ENCODE results near the gene SLC22A24. TPM values are rescaled to one million over a fixed set of nuclear protein-coding genes. Genes with fewer than 3 reads are reported as not detected.

SLC22A24 gene
- total and polyA plus RNA-seq, 2 experiments from 2014 or later: 0.13 TPM; not detected in 1

GRCh38 chr11:63177872-63178271, 33.9 kb upstream of the SLC22A24 start:
- no peaks in the 10 kb centered on the region for H3K4me1 ChIP-seq (ENCODE audit: insufficient read depth)
- H3K9me3 ChIP-seq (ENCODE audit: low read depth): no peaks in the 10 kb centered on the region
- H2AFZ ChIP-seq: no peak overlapping the region
- TF ChIP-seq CTCF (IDR thresholded peaks at IDR 0.05; ENCODE audit: poor library complexity) (no peak), EZH2phosphoT487 (IDR thresholded peaks at IDR 0.05; ENCODE audit: low read depth, severe bottlenecking, unreplicated experiment) (no peak), EZH2 (IDR thresholded peaks at IDR 0.05; ENCODE audit: borderline replicate concordance) (no peak)
- no peak overlapping the region for H3K4me3 ChIP-seq
- no peak overlapping the region for H3K4me2 ChIP-seq
- H4K20me1 ChIP-seq (ENCODE audit: insufficient read depth, poor library complexity, severe bottlenecking): no peaks in the 10 kb centered on the region
- H3K27ac ChIP-seq: no peak overlapping the region
- no peaks in the 10 kb centered on the region for H3K9me2 ChIP-seq (replicated peaks; ENCODE audit: insufficient read depth)
- DNase-seq (ENCODE audit: low spot score): no peak
- H3K79me2 ChIP-seq: no peaks in the 10 kb centered on the region
- H3K27me3 ChIP-seq: peaks cover 3% of the 10 kb centered on the region
- WGBS (ENCODE audit: low lambda C conversion rate, missing lambda C conversion rate): 97% methylated on average over 1 of the region's 1 CpG
- no peaks in the 10 kb centered on the region for H3K36me3 ChIP-seq (replicated peaks; ENCODE audit: insufficient read depth, low read depth)

GRCh38 chr11:63165706-63166310, 21.8 kb upstream of the SLC22A24 start:
- H3K4me2 ChIP-seq: no peak overlapping the region
- H3K4me3 ChIP-seq: no peak overlapping the region
- H3K79me2 ChIP-seq: no peaks in the 10 kb centered on the region
- DNase-seq (ENCODE audit: low spot score): no peak
- TF ChIP-seq EZH2phosphoT487 (IDR thresholded peaks at IDR 0.05; ENCODE audit: low read depth, severe bottlenecking, unreplicated experiment): no peak
- no peak for TF ChIP-seq EZH2 (IDR thresholded peaks at IDR 0.05; ENCODE audit: borderline replicate concordance)
- no peak for TF ChIP-seq CTCF (IDR thresholded peaks at IDR 0.05; ENCODE audit: poor library complexity)
- no peaks in the 10 kb centered on the region for H3K9me2 ChIP-seq (replicated peaks; ENCODE audit: insufficient read depth)
- no peaks in the 10 kb centered on the region for H3K36me3 ChIP-seq (replicated peaks; ENCODE audit: insufficient read depth, low read depth)
- no peak overlapping the region for H3K27ac ChIP-seq
- H3K27me3 ChIP-seq: peaks cover 3% of the 10 kb centered on the region
- H4K20me1 ChIP-seq (ENCODE audit: insufficient read depth, poor library complexity, severe bottlenecking): no peaks in the 10 kb centered on the region
- no peaks in the 10 kb centered on the region for H3K9me3 ChIP-seq (ENCODE audit: low read depth)
- H3K4me1 ChIP-seq (ENCODE audit: insufficient read depth): no peaks in the 10 kb centered on the region
- WGBS (ENCODE audit: low lambda C conversion rate, missing lambda C conversion rate): 87% methylated on average over 4 of the region's 4 CpGs
- no peak overlapping the region for H2AFZ ChIP-seq

- no peaks in the 10 kb centered on the region for H3K9me2 ChIP-seq (replicated peaks; ENCODE audit: insufficient read depth)
- H2AFZ ChIP-seq: no peak overlapping the region
- H3K4me2 ChIP-seq: no peak overlapping the region
- no peak for TF ChIP-seq CTCF (IDR thresholded peaks at IDR 0.05; ENCODE audit: poor library complexity)
- TF ChIP-seq EZH2phosphoT487 (IDR thresholded peaks at IDR 0.05; ENCODE audit: low read depth, severe bottlenecking, unreplicated experiment): no peak
- no peak for TF ChIP-seq EZH2 (IDR thresholded peaks at IDR 0.05; ENCODE audit: borderline replicate concordance)
- 75% methylated on average over 1 of the region's 1 CpG for WGBS (ENCODE audit: low lambda C conversion rate, missing lambda C conversion rate)
- no peaks in the 10 kb centered on the region for H3K79me2 ChIP-seq
- no peak overlapping the region for H3K4me3 ChIP-seq
- DNase-seq (ENCODE audit: low spot score): no peak
- no peaks in the 10 kb centered on the region for H3K27me3 ChIP-seq
- H3K36me3 ChIP-seq (replicated peaks; ENCODE audit: insufficient read depth, low read depth): no peaks in the 10 kb centered on the region
- no peaks in the 10 kb centered on the region for H4K20me1 ChIP-seq (ENCODE audit: insufficient read depth, poor library complexity, severe bottlenecking)
- no peaks in the 10 kb centered on the region for H3K9me3 ChIP-seq (ENCODE audit: low read depth)
- no peak overlapping the region for H3K27ac ChIP-seq
- no peaks in the 10 kb centered on the region for H3K4me1 ChIP-seq (ENCODE audit: insufficient read depth)
Observed at GRCh38 chr11:63155794-63156193, 11.8 kb upstream of the SLC22A24 start.

Measured in hepatocyte (in vitro differentiated cells).